Peyer's patch (tissue), 4 donors: ENCODE results near the gene CCN6.

Source experiments
- POLR2A ChIP-seq, 2 donors: fragments of 450-650 bp; IDR thresholded peaks; one replicate each; pipeline ENCODE4 v1.5.1; 2017; ENCODE audit warnings: antibody characterized with exemption in 2 of 2, mild to moderate bottlenecking in 2 of 2, moderate library complexity in 2 of 2
- TF ChIP-seq, protein P1 (sequence below), 6 experiments: fragments of 450-650 bp in 4 of 6; fragments of 200-600 bp in 2 of 6; sonication (generic) in 1 of 6; IDR thresholded peaks; one replicate each; pipeline ENCODE4 v1.5.1; 2017 to 2019; ENCODE audit warnings: antibody characterized with exemption in 6 of 6, mild to moderate bottlenecking in 3 of 6, moderate library complexity in 1 of 6

- TF ChIP-seq, protein P1, sequence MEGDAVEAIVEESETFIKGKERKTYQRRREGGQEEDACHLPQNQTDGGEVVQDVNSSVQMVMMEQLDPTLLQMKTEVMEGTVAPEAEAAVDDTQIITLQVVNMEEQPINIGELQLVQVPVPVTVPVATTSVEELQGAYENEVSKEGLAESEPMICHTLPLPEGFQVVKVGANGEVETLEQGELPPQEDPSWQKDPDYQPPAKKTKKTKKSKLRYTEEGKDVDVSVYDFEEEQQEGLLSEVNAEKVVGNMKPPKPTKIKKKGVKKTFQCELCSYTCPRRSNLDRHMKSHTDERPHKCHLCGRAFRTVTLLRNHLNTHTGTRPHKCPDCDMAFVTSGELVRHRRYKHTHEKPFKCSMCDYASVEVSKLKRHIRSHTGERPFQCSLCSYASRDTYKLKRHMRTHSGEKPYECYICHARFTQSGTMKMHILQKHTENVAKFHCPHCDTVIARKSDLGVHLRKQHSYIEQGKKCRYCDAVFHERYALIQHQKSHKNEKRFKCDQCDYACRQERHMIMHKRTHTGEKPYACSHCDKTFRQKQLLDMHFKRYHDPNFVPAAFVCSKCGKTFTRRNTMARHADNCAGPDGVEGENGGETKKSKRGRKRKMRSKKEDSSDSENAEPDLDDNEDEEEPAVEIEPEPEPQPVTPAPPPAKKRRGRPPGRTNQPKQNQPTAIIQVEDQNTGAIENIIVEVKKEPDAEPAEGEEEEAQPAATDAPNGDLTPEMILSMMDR (IDR thresholded peaks at IDR 0.05): no peak
- TF ChIP-seq POLR2A (IDR thresholded peaks at IDR 0.05): no peak
Measured at GRCh38 chr6:112015725-112016124, 38.2 kb upstream of the CCN6 start.
